Gastroesophageal sphincter (tissue), 4 donors: ENCODE measurements around the gene TPT1. TPM values are rescaled to one million over a fixed set of nuclear protein-coding genes. Genes with fewer than 3 reads are reported as not detected.

Source experiments
- ATAC-seq: fragments of 150-250 bp; one replicate; pipeline ENCODE4 v1.9.1; 2016; ENCODE audit warnings: mild to moderate bottlenecking, moderate library complexity
- H3K27ac ChIP-seq, 4 donors: fragments of 200-600 bp; sonication (generic) in 3 of 4; 1 replicate in 3 of 4; 2 replicates in 1 of 4; pipeline ENCODE4 v1.5.1; 2016 to 2019
- H3K27me3 ChIP-seq: fragments of 200-600 bp; sonication (generic); one replicate; pipeline ENCODE4 v1.5.1; 2019
- H3K36me3 ChIP-seq, 2 donors: fragments of 200-600 bp; sonication (generic); one replicate each; pipeline ENCODE4 v1.5.1; 2019; ENCODE audit warnings: control low read depth in 1 of 2
- H3K4me1 ChIP-seq, 3 donors: fragments of 200-600 bp; sonication (generic); 1 replicate in 2 of 3; 2 replicates in 1 of 3; pipeline ENCODE4 v1.5.1; 2016 to 2019; ENCODE audit warnings: control low read depth in 2 of 3
- H3K4me3 ChIP-seq, 2 donors: fragments of 200-600 bp; sonication (generic); one replicate each; pipeline ENCODE4 v1.5.1; 2019; ENCODE audit warnings: mild to moderate bottlenecking in 1 of 2, moderate library complexity in 1 of 2
- H3K9me3 ChIP-seq, 3 donors: fragments of 200-600 bp; sonication (generic); one replicate each; pipeline ENCODE4 v1.5.1; 2017 to 2019; ENCODE audit warnings: control low read depth in 2 of 3
- EP300 ChIP-seq: sonication (generic); formaldehyde crosslinking; IDR thresholded peaks from one replicate; pipeline ENCODE4 v1.6.1; 2017; ENCODE audit warnings: antibody characterized with exemption, mild to moderate bottlenecking
- POLR2A ChIP-seq, 2 donors: fragments of 450-650 bp; IDR thresholded peaks; one replicate each; pipeline ENCODE4 v1.6.1; 2017; ENCODE audit warnings: antibody characterized with exemption in 2 of 2, mild to moderate bottlenecking in 2 of 2, moderate library complexity in 1 of 2
- POLR2AphosphoS5 ChIP-seq: sonication (generic); formaldehyde crosslinking; IDR thresholded peaks from one replicate; pipeline ENCODE4 v1.6.1; 2017; ENCODE audit warnings: antibody characterized with exemption
- WGBS, 2 donors: methylation state at CpG; one replicate each; pipeline ENCODE4 v1.1.5; 2018; ENCODE audit warnings: low coverage in 1 of 2; 5-methylcytosine and 5-hydroxymethylcytosine counted together
- total RNA-seq, 4 donors: library from RNA; depleted of rRNA; stranded (reverse); fragments of >200 nt; gene quantifications; one replicate each; pipeline ENCODE4 v1.1.0, GENCODE V29; 2016
- TF ChIP-seq, protein P1 (sequence below), 4 experiments: fragments of 200-600 bp in 2 of 4; fragments of 450-650 bp in 2 of 4; sonication (generic) in 1 of 4; IDR thresholded peaks; one replicate each; pipeline ENCODE4 v1.5.1; 2017 to 2019; ENCODE audit warnings: antibody characterized with exemption in 4 of 4, mild to moderate bottlenecking in 2 of 4, moderate library complexity in 2 of 4

Gene TPT1
- total RNA-seq, 4 donors from 2014 or later = 1,925 to 3,753 (median 2,929) TPM

DNA sequence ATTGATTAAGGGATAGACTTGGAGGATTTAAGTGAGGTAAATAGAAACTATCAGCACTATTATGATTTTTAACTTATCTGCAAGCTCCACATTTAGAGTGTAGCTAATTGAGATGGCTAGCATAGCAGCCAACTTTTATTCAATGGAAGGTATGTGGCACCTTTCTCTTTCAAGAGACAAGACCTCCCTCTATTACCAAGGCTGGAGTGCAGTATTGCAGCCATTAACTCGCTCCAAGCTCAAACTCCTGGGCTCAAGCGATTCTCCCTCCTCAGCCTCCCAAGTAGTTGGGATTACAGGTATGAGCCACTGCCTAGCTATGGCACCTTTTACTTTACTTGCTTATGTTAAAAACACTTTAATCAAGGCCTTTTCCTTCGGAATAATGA is 8.2 kb downstream of the TPT1 start:
- no peak for ATAC-seq
- TF ChIP-seq POLR2A (IDR thresholded peaks at IDR 0.05) = no peak
- Histone ChIP-seq H3K9me3 (no peaks in the 10 kb centered on the region), H3K27me3 (no peaks in the 10 kb centered on the region), H3K4me1 (peaks cover 0 to 90% (median 34%) of the 10 kb centered on the region in 3 donors), H3K27ac (peak overlapping the region in 1 of 4 donors; percentile 55), H3K4me3 (no peak overlapping the region), H3K36me3 (peaks cover 11 to 42% of the 10 kb centered on the region in 2 donors)
- whole genome bisulfite sequencing, 2 donors = 81 to 86% methylated on average over 3 of the region's 3 CpGs

DNA sequence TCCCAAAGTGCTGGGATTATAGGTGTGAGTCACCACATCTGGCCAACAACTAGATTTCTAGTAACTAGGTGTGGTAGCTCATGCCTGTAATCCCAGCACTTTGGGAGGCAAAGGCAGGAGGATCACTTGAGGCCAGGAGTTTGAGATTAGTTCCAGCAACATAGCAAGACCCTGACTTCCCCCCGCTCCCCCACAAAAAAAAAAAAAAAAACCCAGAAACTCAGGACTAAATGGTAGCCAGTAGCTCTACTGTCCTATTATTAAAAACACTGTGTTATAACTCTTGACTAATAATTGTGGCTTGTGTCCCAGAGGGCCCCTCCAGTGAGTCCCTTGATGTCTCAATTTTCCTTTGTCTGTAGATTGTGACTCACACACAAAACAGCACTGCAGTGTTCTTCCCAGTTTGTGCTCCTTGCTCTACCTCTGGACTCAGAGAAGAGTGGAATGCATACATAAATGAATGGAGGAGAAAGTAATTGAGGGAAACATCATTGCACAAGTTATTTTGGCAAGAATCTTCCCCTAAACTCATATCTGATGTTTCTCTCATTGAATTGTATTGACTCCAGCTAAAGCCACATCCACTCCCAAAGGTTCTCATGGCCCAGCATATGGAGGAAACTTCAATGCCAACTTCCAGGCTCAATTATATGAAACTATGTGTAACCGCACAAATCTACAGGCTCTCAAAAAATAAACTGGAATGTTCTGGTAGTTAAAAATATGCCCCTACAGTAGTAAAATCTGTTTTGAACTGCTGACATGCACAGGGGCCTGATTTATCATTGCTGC is 8.8 kb downstream of the TPT1 start:
- no peaks in the 10 kb centered on the region for H3K9me3 ChIP-seq
- peaks cover 11 to 37% of the 10 kb centered on the region in 2 donors for H3K36me3 ChIP-seq
- peak; percentile 63 for ATAC-seq
- H3K4me1 ChIP-seq = peaks cover 0 to 85% (median 30%) of the 10 kb centered on the region in 3 donors
- H3K27ac ChIP-seq = peak overlapping the region in 3 of 4 donors; percentile 11 to 55 (median 25)
- H3K4me3 ChIP-seq = no peak overlapping the region
- TF ChIP-seq EP300 (no peak), POLR2A (IDR thresholded peaks at IDR 0.05) (no peak), POLR2AphosphoS5 (no peak)
- TF ChIP-seq, protein P1, sequence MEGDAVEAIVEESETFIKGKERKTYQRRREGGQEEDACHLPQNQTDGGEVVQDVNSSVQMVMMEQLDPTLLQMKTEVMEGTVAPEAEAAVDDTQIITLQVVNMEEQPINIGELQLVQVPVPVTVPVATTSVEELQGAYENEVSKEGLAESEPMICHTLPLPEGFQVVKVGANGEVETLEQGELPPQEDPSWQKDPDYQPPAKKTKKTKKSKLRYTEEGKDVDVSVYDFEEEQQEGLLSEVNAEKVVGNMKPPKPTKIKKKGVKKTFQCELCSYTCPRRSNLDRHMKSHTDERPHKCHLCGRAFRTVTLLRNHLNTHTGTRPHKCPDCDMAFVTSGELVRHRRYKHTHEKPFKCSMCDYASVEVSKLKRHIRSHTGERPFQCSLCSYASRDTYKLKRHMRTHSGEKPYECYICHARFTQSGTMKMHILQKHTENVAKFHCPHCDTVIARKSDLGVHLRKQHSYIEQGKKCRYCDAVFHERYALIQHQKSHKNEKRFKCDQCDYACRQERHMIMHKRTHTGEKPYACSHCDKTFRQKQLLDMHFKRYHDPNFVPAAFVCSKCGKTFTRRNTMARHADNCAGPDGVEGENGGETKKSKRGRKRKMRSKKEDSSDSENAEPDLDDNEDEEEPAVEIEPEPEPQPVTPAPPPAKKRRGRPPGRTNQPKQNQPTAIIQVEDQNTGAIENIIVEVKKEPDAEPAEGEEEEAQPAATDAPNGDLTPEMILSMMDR (IDR thresholded peaks at IDR 0.05) = no peak
- WGBS, 2 donors = 89 to 100% methylated on average over 2 of the region's 2 CpGs
- H3K27me3 ChIP-seq = no peaks in the 10 kb centered on the region

DNA sequence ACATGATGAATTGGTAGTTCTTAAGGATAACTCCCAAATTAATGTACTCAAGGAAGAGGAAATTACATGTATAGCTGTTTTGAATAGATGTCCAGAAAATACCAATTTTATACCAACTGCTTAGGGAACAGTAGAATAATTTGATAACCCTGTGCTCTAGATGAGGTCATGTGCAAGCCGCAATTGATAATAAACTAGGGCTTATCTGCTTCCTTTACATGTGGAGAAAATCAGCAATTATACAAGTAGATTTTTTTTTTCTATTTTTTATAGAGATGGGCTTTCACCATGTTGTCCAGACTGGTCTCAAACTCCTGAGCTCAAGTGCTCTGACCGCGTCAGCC is 9.3 kb downstream of the TPT1 start:
- Histone ChIP-seq H3K36me3 (peaks cover 9 to 31% of the 10 kb centered on the region in 2 donors), H3K27me3 (no peaks in the 10 kb centered on the region), H3K4me3 (no peak overlapping the region), H3K9me3 (no peaks in the 10 kb centered on the region), H3K27ac (peak overlapping the region in 2 of 4 donors; percentile 11 to 25), H3K4me1 (peaks cover 0 to 79% (median 30%) of the 10 kb centered on the region in 3 donors)
- ATAC-seq = no peak
- 58 to 84% methylated on average over 3 of the region's 3 CpGs for WGBS, 2 donors
- TF ChIP-seq POLR2A (IDR thresholded peaks at IDR 0.05) (no peak), POLR2AphosphoS5 (no peak), EP300 (no peak)
- TF ChIP-seq, protein P1 (IDR thresholded peaks at IDR 0.05) = no peak

DNA sequence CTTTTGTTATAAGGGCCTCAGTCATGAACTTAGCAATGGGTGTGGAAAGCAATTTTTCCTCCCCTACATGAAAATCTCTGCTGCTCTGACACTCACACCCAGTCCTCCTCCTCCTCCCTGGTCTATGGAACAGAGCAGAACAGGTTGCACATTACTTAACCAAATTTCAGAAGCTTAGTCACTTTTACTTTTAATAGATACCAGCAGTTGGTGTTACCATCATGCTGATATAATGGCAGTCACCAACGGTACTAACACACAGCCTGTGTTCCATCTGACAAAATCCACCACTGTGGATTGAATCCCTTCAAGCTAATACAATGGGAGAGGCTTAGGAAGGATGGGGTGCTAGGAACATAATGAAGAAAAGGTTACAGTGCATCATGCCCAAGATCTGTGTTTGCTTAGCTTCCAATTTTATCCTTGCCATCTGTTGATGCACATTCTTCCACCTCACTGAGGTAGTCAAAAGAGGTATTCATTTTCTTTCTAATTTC is 9.8 kb downstream of the TPT1 start:
- TF ChIP-seq EP300 (no peak), POLR2AphosphoS5 (no peak), POLR2A (IDR thresholded peaks at IDR 0.05) (no peak)
- TF ChIP-seq, protein P1 (IDR thresholded peaks at IDR 0.05) = no peak
- H3K27me3 ChIP-seq = no peaks in the 10 kb centered on the region
- H3K4me3 ChIP-seq = no peak overlapping the region
- no peaks in the 10 kb centered on the region for H3K9me3 ChIP-seq
- peak overlapping the region in 1 of 4 donors; percentile 11 for H3K27ac ChIP-seq
- no peak for ATAC-seq
- 73% methylated on average over 1 of the region's 1 CpG; no CpG with 5 or more reads in 1 of the 2 donors for WGBS, 2 donors
- H3K36me3 ChIP-seq = peaks cover 5 to 26% of the 10 kb centered on the region in 2 donors
- H3K4me1 ChIP-seq = peaks cover 0 to 78% (median 31%) of the 10 kb centered on the region in 3 donors

DNA sequence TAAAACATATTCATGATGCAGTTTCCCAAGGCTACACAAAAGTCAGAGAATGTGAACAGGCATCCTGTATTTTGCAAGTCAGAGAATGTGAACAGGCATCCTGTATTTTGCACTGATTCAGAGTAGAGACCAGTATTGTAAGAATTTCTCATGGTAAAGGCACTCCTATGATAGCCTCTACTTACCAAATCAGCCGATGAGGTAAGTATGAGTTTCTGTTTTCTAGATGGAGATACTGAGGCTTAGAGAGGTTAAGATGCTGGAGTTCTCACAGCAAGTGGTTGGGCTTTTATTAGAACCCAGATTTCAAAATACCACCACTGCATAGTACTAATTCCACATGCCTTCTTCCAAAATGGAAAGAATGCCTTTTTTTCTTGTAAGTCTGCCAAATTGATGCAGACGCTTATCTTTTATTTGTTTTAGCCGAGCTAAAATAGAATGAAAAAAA is 12.3 kb downstream of the TPT1 start:
- Histone ChIP-seq H3K9me3 (no peaks in the 10 kb centered on the region), H3K27me3 (no peaks in the 10 kb centered on the region), H3K4me1 (peaks cover 0 to 69% (median 35%) of the 10 kb centered on the region in 3 donors), H3K36me3 (peaks cover 0 to 1% of the 10 kb centered on the region in 2 donors), H3K27ac (peak overlapping the region in 3 of 4 donors; percentile 56 to 63 (median 57)), H3K4me3 (no peak overlapping the region)
- ATAC-seq = no peak
- 12 to 67% methylated on average over 1 to 3 of the region's 3 CpGs for WGBS, 2 donors
- TF ChIP-seq, protein P1 (IDR thresholded peaks at IDR 0.05) = no peak
- TF ChIP-seq EP300 (no peak), POLR2A (IDR thresholded peaks at IDR 0.05) (no peak), POLR2AphosphoS5 (no peak)
